ENCODE results near the gene SLC25A1. TPM values are rescaled to one million over a fixed set of nuclear protein-coding genes. Genes with fewer than 3 reads are reported as not detected.

SLC25A1 gene
- total and polyA plus RNA-seq, 7 donors: 7.3 to 23.1 (median 10.8) TPM

- no peak for ATAC-seq
- H3K4me1 ChIP-seq: peaks cover 3% of the 10 kb centered on the region
- intact Hi-C loops (cut with DNase I): no loop called here
- no peaks in the 10 kb centered on the region for H3K27me3 ChIP-seq (ENCODE audit: insufficient read depth in 3 of 3, low read length in 2 of 3)
- 82 to 91% (median 88%) methylated on average over 7 of the region's 7 CpGs for WGBS, 3 donors
- H3K27ac ChIP-seq: no peak overlapping the region
- H3K36me3 ChIP-seq (ENCODE audit: insufficient read depth in 1 of 2, low read depth in 1 of 2): peaks cover 0 to 18% of the 10 kb centered on the region in 2 donors
- H3K4me3 ChIP-seq: no peak overlapping the region
- no peaks in the 10 kb centered on the region for H3K9me3 ChIP-seq
- TF ChIP-seq CTCF (IDR thresholded peaks at IDR 0.05): no peak
- DNase-seq: no peak
Observed at GRCh38 chr22:19128009-19128401, 50.5 kb downstream of the SLC25A1 start.

GRCh38 chr22:19127329-19128008 lies 51.1 kb downstream of the SLC25A1 start:
- WGBS, 3 donors: 88 to 92% (median 91%) methylated on average over 16 of the region's 16 CpGs
- ATAC-seq: no peak
- H3K4me3 ChIP-seq: no peak overlapping the region
- H3K4me1 ChIP-seq: peaks cover 6% of the 10 kb centered on the region
- peak in 1 of 2 donors; percentile 39 for DNase-seq
- intact Hi-C loops (cut with DNase I): no loop called here
- H3K27me3 ChIP-seq (ENCODE audit: insufficient read depth in 3 of 3, low read length in 2 of 3): no peaks in the 10 kb centered on the region
- no peak for TF ChIP-seq CTCF (IDR thresholded peaks at IDR 0.05)
- H3K9me3 ChIP-seq: no peaks in the 10 kb centered on the region
- H3K27ac ChIP-seq: no peak overlapping the region
- H3K36me3 ChIP-seq (ENCODE audit: insufficient read depth in 1 of 2, low read depth in 1 of 2): peaks cover 0 to 12% of the 10 kb centered on the region in 2 donors

GRCh38 chr22:19126309-19127273 lies 51.9 kb downstream of the SLC25A1 start:
- ATAC-seq (no peak), DNase-seq (peak in 1 of 2 donors; percentile 50)
- H3K36me3 ChIP-seq (ENCODE audit: insufficient read depth in 1 of 2, low read depth in 1 of 2): peaks cover 0 to 4% of the 10 kb centered on the region in 2 donors
- intact Hi-C loops (cut with DNase I): no loop called here
- no peak overlapping the region for H3K27ac ChIP-seq
- no peak overlapping the region for H3K4me3 ChIP-seq
- no peak for TF ChIP-seq CTCF (IDR thresholded peaks at IDR 0.05)
- WGBS, 3 donors: 88 to 91% (median 89%) methylated on average over 19 of the region's 19 CpGs
- peaks cover 6% of the 10 kb centered on the region for H3K4me1 ChIP-seq
- H3K9me3 ChIP-seq: no peaks in the 10 kb centered on the region
- H3K27me3 ChIP-seq (ENCODE audit: insufficient read depth in 3 of 3, low read length in 2 of 3): no peaks in the 10 kb centered on the region

Other genes starting within 250 kb of the SLC25A1 start
- gene PRODH, start 242.4 kb downstream of the SLC25A1 start, total RNA-seq: 10 to 100 TPM in 3 of 4 donors, 1 to 10 TPM in 1; 4.5 to 52.6 (median 14.0) TPM
- gene PRODH, start 242.4 kb downstream of the SLC25A1 start, polyA plus RNA-seq: 10 to 100 TPM in 1 of 3 donors, 1 to 10 TPM in 2; 1.6 to 11.3 (median 4.5) TPM
- 10 to 100 TPM; 13.1 to 27.6 (median 25.9) TPM for gene DGCR2, start 56.3 kb downstream of the SLC25A1 start, total RNA-seq
- 10 to 100 TPM; 13.2 to 24.5 (median 15.0) TPM for gene DGCR2, start 56.3 kb downstream of the SLC25A1 start, polyA plus RNA-seq
- under 1 TPM in 1 of 4 donors, not detected in 3; 0.32 TPM for gene TSSK2, start 47.4 kb downstream of the SLC25A1 start, total RNA-seq
- gene TSSK2, start 47.4 kb downstream of the SLC25A1 start, polyA plus RNA-seq: under 1 TPM; 0.14 to 0.32 (median 0.23) TPM
- 10 to 100 TPM in 3 of 4 donors, 1 to 10 TPM in 1; 7.9 to 14.0 (median 10.9) TPM for gene ESS2, start 34.1 kb downstream of the SLC25A1 start, total RNA-seq
- 10 to 100 TPM in 2 of 3 donors, 1 to 10 TPM in 1; 9.3 to 13.6 (median 12.6) TPM for gene ESS2, start 34.1 kb downstream of the SLC25A1 start, polyA plus RNA-seq
- not detected for gene GSC2, start 28.4 kb downstream of the SLC25A1 start, total RNA-seq
- not detected for gene GSC2, start 28.4 kb downstream of the SLC25A1 start, polyA plus RNA-seq
- 100 to 1,000 TPM in 3 of 4 donors, 10 to 100 TPM in 1; 92.6 to 253 (median 126) TPM for gene CLTCL1, start 113.0 kb upstream of the SLC25A1 start, total RNA-seq
- gene CLTCL1, start 113.0 kb upstream of the SLC25A1 start, polyA plus RNA-seq: 10 to 100 TPM; 16.8 to 85.9 (median 78.5) TPM

Data from psoas muscle (tissue), 8 donors.